Mesendoderm (in vitro differentiated cells): ENCODE data around the gene DOCK2.

ENCODE experiments used
- DNase-seq: peaks from one replicate; pipeline ENCODE4 v3.0.0; 2013
- H2AK5ac ChIP-seq: 2 replicates; pipeline ENCODE4 v1.6.1; 2013; ENCODE audit warnings: low read length, inconsistent platforms
- H2BK120ac ChIP-seq: 2 replicates; pipeline ENCODE4 v1.6.1; 2013; ENCODE audit warnings: low read depth, mild to moderate bottlenecking, low read length, moderate library complexity, mixed read lengths
- H2BK15ac ChIP-seq: replicated peaks from 2 replicates; pipeline ENCODE4 v1.6.1; 2013; ENCODE audit warnings: low read depth, mild to moderate bottlenecking, moderate library complexity
- H2BK5ac ChIP-seq: 2 replicates; pipeline ENCODE4 v1.6.1; 2013; ENCODE audit warnings: low read length, inconsistent platforms
- H3K18ac ChIP-seq: 2 replicates; pipeline ENCODE4 v1.6.1; 2013; ENCODE audit warnings: mild to moderate bottlenecking, low read length, mixed read lengths
- H3K23ac ChIP-seq: one replicate; pipeline ENCODE4 v1.6.1; 2013; ENCODE audit warnings: low read length
- H3K27ac ChIP-seq: 2 replicates; pipeline ENCODE4 v1.5.1; 2013; ENCODE audit warnings: low read depth, mild to moderate bottlenecking, inconsistent platforms, low read length, moderate library complexity
- H3K27me3 ChIP-seq: 2 replicates; pipeline ENCODE4 v1.6.1; 2013; ENCODE audit warnings: low read length, control low read depth, mild to moderate bottlenecking, inconsistent platforms; ENCODE audit not compliant: insufficient read depth, poor library complexity
- H3K36me3 ChIP-seq: 2 replicates; pipeline ENCODE4 v1.6.1; 2013; ENCODE audit warnings: low read length, inconsistent platforms; ENCODE audit not compliant: control insufficient read depth, insufficient read depth
- H3K4ac ChIP-seq: one replicate; pipeline ENCODE4 v1.6.1; 2013; ENCODE audit warnings: low read depth, mild to moderate bottlenecking, low read length, moderate library complexity
- H3K4me1 ChIP-seq: 2 replicates; pipeline ENCODE4 v1.6.1; 2013; ENCODE audit warnings: low read depth, low read length, inconsistent platforms; ENCODE audit not compliant: control insufficient read depth
- H3K4me2 ChIP-seq: 2 replicates; pipeline ENCODE4 v1.6.1; 2013; ENCODE audit warnings: low read length
- H3K4me3 ChIP-seq: 2 replicates; pipeline ENCODE4 v1.5.1; 2013; ENCODE audit warnings: mild to moderate bottlenecking, low read length
- H3K56ac ChIP-seq: one replicate; pipeline ENCODE4 v1.6.1; 2013; ENCODE audit warnings: low read length
- H3K79me1 ChIP-seq: 2 replicates; pipeline ENCODE4 v1.6.1; 2013; ENCODE audit warnings: low read length, inconsistent platforms
- H3K79me2 ChIP-seq: 2 replicates; pipeline ENCODE4 v1.6.1; 2013; ENCODE audit warnings: mild to moderate bottlenecking, low read length; ENCODE audit not compliant: control insufficient read depth, insufficient read depth
- H3K9ac ChIP-seq: 2 replicates; pipeline ENCODE4 v1.6.1; 2013; ENCODE audit warnings: low read length, inconsistent platforms
- H4K5ac ChIP-seq: one replicate; pipeline ENCODE4 v1.6.1; 2013; ENCODE audit warnings: low read length
- H4K8ac ChIP-seq: one replicate; pipeline ENCODE4 v1.6.1; 2013; ENCODE audit warnings: low read depth, mild to moderate bottlenecking, control low read depth, low read length, moderate library complexity
- WGBS: extraction: QIAGEN DNeasy Blood & Tissue Kit; methylation state at CpG from one replicate; pipeline ENCODE4 v1.1.7; 2013; ENCODE audit warnings: low lambda C conversion rate, missing lambda C conversion rate; ENCODE audit not compliant: insufficient coverage; ENCODE audit errors: extremely low coverage; 5-methylcytosine and 5-hydroxymethylcytosine counted together

Gene DOCK2

DNA sequence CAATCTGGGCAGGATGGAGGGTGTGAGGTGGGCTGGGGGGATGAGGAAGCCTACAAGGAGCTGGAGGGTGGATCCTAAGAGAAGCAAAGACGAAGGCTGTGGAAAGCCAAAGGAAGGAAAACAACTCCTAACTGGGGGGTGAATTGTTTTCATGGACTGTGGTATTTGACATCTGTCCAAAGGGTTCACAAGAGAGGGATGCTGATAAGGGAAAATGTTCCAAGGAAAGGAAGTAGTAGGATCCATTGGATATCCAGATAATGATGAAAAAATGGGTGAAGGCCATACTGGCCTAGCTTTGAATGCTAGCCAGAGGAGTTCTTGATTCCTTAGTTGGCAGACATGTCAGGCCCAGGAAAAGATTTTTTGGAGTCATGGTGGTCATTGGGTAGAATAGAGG, 416.8 kb downstream of the DOCK2 start:
- Histone ChIP-seq H3K23ac (no peak overlapping the region), H3K9ac (no peak overlapping the region), H3K18ac (no peak overlapping the region), H3K4ac (no peak overlapping the region), H4K8ac (no peak overlapping the region), H3K36me3 (no peaks in the 10 kb centered on the region), H4K5ac (no peak overlapping the region), H2BK15ac (no peak overlapping the region), H3K27ac (no peak overlapping the region), H3K56ac (no peak overlapping the region), H3K27me3 (no peaks in the 10 kb centered on the region), H2BK5ac (no peak overlapping the region), H2AK5ac (no peak overlapping the region), H3K79me1 (no peaks in the 10 kb centered on the region), H3K4me1 (no peaks in the 10 kb centered on the region), H3K4me2 (no peak overlapping the region), H3K79me2 (no peaks in the 10 kb centered on the region), H3K4me3 (no peak overlapping the region), H2BK120ac (no peak overlapping the region)
- DNase-seq: no peak
- no CpG with 5 or more reads among the region's 1 CpG for WGBS

DNA sequence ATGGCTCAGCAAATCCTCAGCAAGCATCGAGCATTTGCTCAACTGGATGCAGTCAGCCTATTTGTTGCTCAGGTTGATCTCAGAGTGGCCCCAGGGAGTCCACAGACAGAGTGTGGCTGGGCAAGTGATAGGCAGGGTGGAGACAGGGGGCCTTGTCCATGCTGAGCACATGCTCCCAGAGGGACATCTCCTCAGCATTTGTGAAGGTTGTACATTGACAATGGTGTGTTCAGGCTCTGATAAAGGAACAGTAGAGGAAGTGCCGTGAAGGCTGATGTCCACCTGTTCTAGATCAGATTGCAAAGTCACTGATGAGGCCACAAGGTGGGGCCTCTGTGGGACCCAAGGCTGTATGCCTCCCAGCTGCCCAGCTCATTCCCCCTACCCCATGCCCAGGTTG, 418.5 kb downstream of the DOCK2 start:
- Histone ChIP-seq H3K56ac (no peak overlapping the region), H4K5ac (no peak overlapping the region), H3K27ac (no peak overlapping the region), H3K4me3 (no peak overlapping the region), H3K36me3 (no peaks in the 10 kb centered on the region), H3K4me1 (no peaks in the 10 kb centered on the region), H2BK5ac (no peak overlapping the region), H3K27me3 (no peaks in the 10 kb centered on the region), H3K9ac (no peak overlapping the region), H3K4ac (no peak overlapping the region), H4K8ac (no peak overlapping the region), H3K4me2 (no peak overlapping the region), H3K79me2 (no peaks in the 10 kb centered on the region), H3K79me1 (no peaks in the 10 kb centered on the region), H3K23ac (no peak overlapping the region), H2BK120ac (no peak overlapping the region), H3K18ac (no peak overlapping the region), H2AK5ac (no peak overlapping the region), H2BK15ac (no peak overlapping the region)
- WGBS: no CpG with 5 or more reads among the region's 2 CpGs
- no peak for DNase-seq

DNA sequence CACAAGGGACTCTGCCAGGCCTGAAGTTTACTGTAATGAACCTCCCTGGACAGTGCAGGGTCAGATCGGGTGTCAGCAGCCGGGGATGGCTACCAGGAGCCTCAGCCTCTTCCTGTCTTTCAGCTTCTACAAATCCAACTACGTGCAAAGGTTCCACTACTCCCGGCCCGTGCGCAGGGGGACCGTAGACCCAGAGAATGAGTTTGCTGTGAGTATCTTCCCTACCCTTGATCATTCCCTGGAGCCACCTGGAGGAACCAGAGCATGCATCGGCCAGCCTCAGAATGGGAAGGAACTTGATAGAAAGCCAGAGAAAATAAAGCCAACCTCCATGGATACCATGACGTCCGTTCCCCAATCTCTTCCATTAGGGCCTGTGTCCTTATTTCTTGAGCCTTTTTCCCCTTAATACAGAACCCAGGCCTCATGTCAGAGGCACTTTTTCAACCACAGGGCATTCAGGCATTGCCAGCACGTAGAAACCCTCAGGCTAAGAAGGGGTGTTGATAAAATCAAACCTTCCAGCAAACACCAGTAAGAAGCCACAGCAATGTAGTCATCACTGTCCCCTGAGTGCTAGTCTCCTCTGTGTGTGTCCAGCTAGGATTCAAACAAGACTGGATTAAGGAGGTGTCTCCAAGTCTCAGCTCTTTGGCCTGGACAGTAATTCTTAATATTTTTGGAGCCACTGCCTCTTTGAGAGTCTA, 419.6 kb downstream of the DOCK2 start:
- Histone ChIP-seq H4K8ac (no peak overlapping the region), H3K27ac (no peak overlapping the region), H3K36me3 (no peaks in the 10 kb centered on the region), H2AK5ac (no peak overlapping the region), H3K4ac (no peak overlapping the region), H2BK5ac (no peak overlapping the region), H3K4me3 (no peak overlapping the region), H2BK15ac (no peak overlapping the region), H3K18ac (no peak overlapping the region), H2BK120ac (no peak overlapping the region), H3K9ac (no peak overlapping the region), H3K4me1 (no peaks in the 10 kb centered on the region), H3K27me3 (no peaks in the 10 kb centered on the region), H3K56ac (no peak overlapping the region), H3K79me1 (no peaks in the 10 kb centered on the region), H3K23ac (no peak overlapping the region), H3K4me2 (no peak overlapping the region), H3K79me2 (no peaks in the 10 kb centered on the region), H4K5ac (no peak overlapping the region)
- WGBS: no CpG with 5 or more reads among the region's 11 CpGs
- DNase-seq: peak; percentile 33

DNA sequence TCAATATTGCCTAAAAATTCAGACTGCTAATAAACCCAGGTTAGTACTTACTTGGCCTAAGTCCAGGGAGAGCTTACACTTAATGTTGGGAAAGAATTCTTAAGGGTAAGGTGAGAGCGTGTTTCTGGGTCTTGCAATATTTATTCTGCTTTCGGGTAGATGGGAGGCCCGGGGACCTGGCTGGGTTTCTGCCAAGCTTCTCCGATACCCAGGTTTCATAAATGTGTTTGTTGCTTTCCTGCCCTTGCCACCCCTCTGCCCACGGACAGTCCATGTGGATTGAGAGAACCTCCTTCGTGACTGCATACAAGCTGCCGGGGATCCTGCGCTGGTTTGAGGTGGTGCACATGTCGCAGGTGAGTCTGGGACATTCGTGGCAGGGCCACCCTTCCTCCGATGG, 420.2 kb downstream of the DOCK2 start:
- Histone ChIP-seq H3K4ac (no peak overlapping the region), H3K36me3 (no peaks in the 10 kb centered on the region), H3K56ac (no peak overlapping the region), H3K4me1 (no peaks in the 10 kb centered on the region), H2BK120ac (no peak overlapping the region), H3K23ac (no peak overlapping the region), H3K9ac (no peak overlapping the region), H3K4me3 (no peak overlapping the region), H2BK15ac (no peak overlapping the region), H4K5ac (no peak overlapping the region), H2BK5ac (no peak overlapping the region), H2AK5ac (no peak overlapping the region), H4K8ac (no peak overlapping the region), H3K79me2 (no peaks in the 10 kb centered on the region), H3K27me3 (no peaks in the 10 kb centered on the region), H3K4me2 (no peak overlapping the region), H3K79me1 (no peaks in the 10 kb centered on the region), H3K18ac (no peak overlapping the region), H3K27ac (no peak overlapping the region)
- DNase-seq: no peak
- no CpG with 5 or more reads among the region's 11 CpGs for WGBS

DNA sequence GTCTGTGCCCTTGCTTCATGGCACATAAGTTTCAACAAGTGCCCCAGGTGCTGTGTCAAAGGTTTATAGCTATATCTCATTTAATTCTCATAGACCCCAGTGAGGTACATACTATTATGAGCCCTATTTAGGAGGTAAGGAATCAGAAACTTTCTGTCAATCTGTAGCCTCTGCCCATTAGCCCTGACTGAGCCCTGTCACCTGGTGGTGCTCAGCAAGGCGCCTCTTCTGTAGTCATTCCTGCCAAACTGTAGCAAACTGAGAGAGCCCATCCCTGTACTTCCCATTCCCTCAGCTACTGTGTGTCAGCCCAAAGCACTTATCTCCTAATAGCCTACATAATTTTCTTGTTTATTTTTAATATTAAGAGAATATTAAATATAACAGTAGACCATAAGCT, 422.1 kb downstream of the DOCK2 start:
- no peak overlapping the region for H3K27ac ChIP-seq
- no peak overlapping the region for H3K18ac ChIP-seq
- H3K79me1 ChIP-seq: no peaks in the 10 kb centered on the region
- H3K36me3 ChIP-seq: no peaks in the 10 kb centered on the region
- no peaks in the 10 kb centered on the region for H3K27me3 ChIP-seq
- no CpG with 5 or more reads among the region's 1 CpG for WGBS
- H2BK15ac ChIP-seq: no peak overlapping the region
- H3K56ac ChIP-seq: no peak overlapping the region
- H3K9ac ChIP-seq: no peak overlapping the region
- H4K5ac ChIP-seq: no peak overlapping the region
- H3K79me2 ChIP-seq: no peaks in the 10 kb centered on the region
- H2BK5ac ChIP-seq: no peak overlapping the region
- H3K4me2 ChIP-seq: no peak overlapping the region
- H2AK5ac ChIP-seq: no peak overlapping the region
- H3K4me3 ChIP-seq: no peak overlapping the region
- no peak for DNase-seq
- H4K8ac ChIP-seq: no peak overlapping the region
- no peaks in the 10 kb centered on the region for H3K4me1 ChIP-seq
- H3K23ac ChIP-seq: no peak overlapping the region
- H2BK120ac ChIP-seq: no peak overlapping the region
- H3K4ac ChIP-seq: no peak overlapping the region

DNA sequence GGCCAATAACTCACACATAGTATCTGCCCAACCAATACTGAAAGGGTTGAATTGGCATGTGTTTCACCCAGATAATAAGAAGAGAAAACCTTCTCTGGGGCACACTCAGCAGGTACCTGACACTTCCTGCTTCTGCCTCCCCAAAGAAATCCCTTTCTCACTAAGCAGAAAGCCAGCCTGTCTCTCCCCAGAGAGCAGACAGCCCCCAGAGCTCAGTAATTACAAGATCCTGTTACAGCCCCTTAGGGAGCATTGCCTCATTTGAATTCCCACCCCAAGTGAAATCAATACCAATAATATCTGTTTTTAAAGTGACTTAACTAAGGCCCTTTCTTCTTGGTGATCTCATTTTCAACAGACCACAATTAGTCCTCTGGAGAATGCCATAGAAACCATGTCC, 430.1 kb downstream of the DOCK2 start:
- H3K56ac ChIP-seq: no peak overlapping the region
- no peak overlapping the region for H4K5ac ChIP-seq
- H3K4me2 ChIP-seq: no peak overlapping the region
- no peak overlapping the region for H3K18ac ChIP-seq
- H3K4ac ChIP-seq: no peak overlapping the region
- no peak overlapping the region for H3K4me3 ChIP-seq
- H3K27ac ChIP-seq: no peak overlapping the region
- H3K4me1 ChIP-seq: peaks cover 2% of the 10 kb centered on the region
- H2BK15ac ChIP-seq: no peak overlapping the region
- no peak overlapping the region for H3K23ac ChIP-seq
- H4K8ac ChIP-seq: no peak overlapping the region
- no peak overlapping the region for H3K9ac ChIP-seq
- no peaks in the 10 kb centered on the region for H3K27me3 ChIP-seq
- no peaks in the 10 kb centered on the region for H3K79me2 ChIP-seq
- no peaks in the 10 kb centered on the region for H3K36me3 ChIP-seq
- H2BK120ac ChIP-seq: no peak overlapping the region
- H2AK5ac ChIP-seq: no peak overlapping the region
- DNase-seq: no peak
- no peaks in the 10 kb centered on the region for H3K79me1 ChIP-seq
- H2BK5ac ChIP-seq: no peak overlapping the region
